Brain microvascular endothelial cell (primary cell): ENCODE measurements around the gene PLCB2.
A peak's percentile ranks its signal among the peaks of the same experiment; 100 is the strongest.

Experiments used
- DNase-seq: peaks from one replicate; pipeline ENCODE4 v3.0.0-alpha.2; 2020
- H3K27ac ChIP-seq: fragments of 250-450 bp; sonication (Bioruptor Pico); 2 replicates; pipeline ENCODE4 v1.5.1; 2020; ENCODE audit warnings: mild to moderate bottlenecking, moderate library complexity
- H3K27me3 ChIP-seq: fragments of 250-450 bp; sonication (Bioruptor Pico); replicated peaks from 2 replicates; pipeline ENCODE4 v1.5.1; 2020; ENCODE audit warnings: mild to moderate bottlenecking
- H3K36me3 ChIP-seq: fragments of 250-450 bp; sonication (Bioruptor Pico); replicated peaks from 2 replicates; pipeline ENCODE4 v1.5.1; 2020; ENCODE audit warnings: mild to moderate bottlenecking
- H3K4me3 ChIP-seq: 2 replicates; pipeline ENCODE4 v1.5.1; 2011; ENCODE audit warnings: low read depth, mild to moderate bottlenecking, control low read depth, low read length, moderate library complexity
- CTCF ChIP-seq: IDR thresholded peaks from 2 replicates; pipeline ENCODE4 v1.5.1; 2011; ENCODE audit warnings: low read depth, mild to moderate bottlenecking, moderate library complexity, low read length, control low read depth, inconsistent platforms; ENCODE audit errors: missing control alignments
- in situ Hi-C: cut with HindIII; loops from 2 replicates; pipeline ENCODE4 v1.10.0; 2017; ENCODE audit warnings: low sequenced_read_pairs, low pct_ligation_motif_present

Gene PLCB2

GRCh38 chr15:40264321-40265153, 43.2 kb downstream of the PLCB2 start:
- Histone ChIP-seq H3K36me3 (no peaks in the 10 kb centered on the region), H3K27ac (no peak overlapping the region), H3K4me3 (no peak overlapping the region), H3K27me3 (no peaks in the 10 kb centered on the region)
- in situ Hi-C loops, result no loop called here
- no peak for TF ChIP-seq CTCF
- no peak for DNase-seq

- DNase-seq, result peak; percentile 82
- in situ Hi-C loops, result no loop called here
- H3K27me3 ChIP-seq, result no peaks in the 10 kb centered on the region
- peak overlapping the region; percentile 65 for H3K27ac ChIP-seq
- no peak for TF ChIP-seq CTCF
- H3K4me3 ChIP-seq, result no peak overlapping the region
- no peaks in the 10 kb centered on the region for H3K36me3 ChIP-seq
Observed at GRCh38 chr15:40263024-40263754, 44.5 kb downstream of the PLCB2 start.

- H3K27ac ChIP-seq, result no peak overlapping the region
- no peak for TF ChIP-seq CTCF
- H3K4me3 ChIP-seq, result no peak overlapping the region
- H3K27me3 ChIP-seq, result peaks cover 2% of the 10 kb centered on the region
- no peaks in the 10 kb centered on the region for H3K36me3 ChIP-seq
- in situ Hi-C loops, result no loop called here
- DNase-seq, result no peak
Observed at GRCh38 chr15:40259021-40259420, 48.7 kb downstream of the PLCB2 start.

- no peaks in the 10 kb centered on the region for H3K36me3 ChIP-seq
- no peak overlapping the region for H3K27ac ChIP-seq
- H3K27me3 ChIP-seq, result peaks cover 3% of the 10 kb centered on the region
- no peak for TF ChIP-seq CTCF
- no peak overlapping the region for H3K4me3 ChIP-seq
- DNase-seq, result no peak
- in situ Hi-C loops, result no loop called here
Observed at GRCh38 chr15:40258544-40258943, 49.2 kb downstream of the PLCB2 start.

GRCh38 chr15:40257656-40258450, 49.9 kb downstream of the PLCB2 start:
- Histone ChIP-seq H3K4me3 (no peak overlapping the region), H3K36me3 (no peaks in the 10 kb centered on the region), H3K27me3 (peaks cover 7% of the 10 kb centered on the region), H3K27ac (no peak overlapping the region)
- DNase-seq, result no peak
- no peak for TF ChIP-seq CTCF
- in situ Hi-C loops, result no loop called here
